H1 (cell line): Measurements from ENCODE around the gene HECTD4. TPM values are rescaled to one million over a fixed set of nuclear protein-coding genes. Genes with fewer than 3 reads are reported as not detected.

ENCODE experiments used
- CTCF ChIA-PET: fragments of 300-600 bp; sonication (Branson Sonifier 250); formaldehyde crosslinking; loops from one replicate; lab custom pipeline; 2021; ENCODE audit not compliant: partially characterized antibody; lab: Charles Lee
- POLR2A ChIA-PET: fragments of 300-600 bp; sonication (Branson Sonifier 250); formaldehyde crosslinking; loops from one replicate; lab custom pipeline; 2021; ENCODE audit warnings: inconsistent platforms; ENCODE audit not compliant: partially characterized antibody; lab: Charles Lee
- DNase-seq, 2 experiments: peaks; one replicate each; pipeline versions ENCODE4 v3.0.0 to v3.0.0-alpha.2; 2010 to 2022; ENCODE audit warnings: low spot score in 2 of 2, low read depth in 1 of 2, mixed read lengths in 1 of 2
- FAIRE-seq: peaks from 2 replicates; lab custom pipeline; 2011; peaks lifted over from hg19 to GRCh38; lab: Jason Lieb, UNC
- H2AFZ ChIP-seq: 2 replicates; pipeline ENCODE4 v1.8.1; 2012; ENCODE audit warnings: low read length, inconsistent platforms
- H2AK5ac ChIP-seq: 2 replicates; pipeline ENCODE4 v1.6.1; 2013; ENCODE audit warnings: low read depth, low read length
- H2BK120ac ChIP-seq: replicated peaks from 2 replicates; pipeline ENCODE3; 2013; ENCODE audit warnings: low read depth, low read length, inconsistent platforms
- H2BK12ac ChIP-seq: 2 replicates; pipeline ENCODE4 v1.6.1; 2013; ENCODE audit warnings: low read depth, low read length
- H2BK15ac ChIP-seq: 2 replicates; pipeline ENCODE4 v1.6.1; 2013; ENCODE audit warnings: low read length
- H2BK20ac ChIP-seq: 2 replicates; pipeline ENCODE4 v1.6.1; 2013; ENCODE audit warnings: low read length
- H2BK5ac ChIP-seq: 2 replicates; pipeline ENCODE4 v1.6.1; 2013; ENCODE audit warnings: low read depth, low read length
- H3K14ac ChIP-seq: 2 replicates; pipeline ENCODE4 v1.6.1; 2013; ENCODE audit warnings: inconsistent platforms; ENCODE audit not compliant: insufficient read length
- H3K18ac ChIP-seq: 2 replicates; pipeline ENCODE4 v1.6.1; 2013; ENCODE audit warnings: low read length; ENCODE audit errors: extremely low read depth
- H3K23ac ChIP-seq: 2 replicates; pipeline ENCODE4 v1.6.1; 2013; ENCODE audit warnings: inconsistent platforms; ENCODE audit not compliant: insufficient read length
- H3K23me2 ChIP-seq: 2 replicates; pipeline ENCODE4 v1.6.1; 2013; ENCODE audit warnings: low read depth, low read length
- H3K27ac ChIP-seq: 2 replicates; pipeline ENCODE4 v1.6.1; 2011; ENCODE audit warnings: low read depth, low read length, inconsistent platforms
- H3K27me3 ChIP-seq, 4 experiments: replicated peaks in 1 of 4; 1 replicate in 1 of 4; 2 replicates in 3 of 4; pipeline versions ENCODE4 v1.6.1 to v1.8.1; 2011 to 2013; ENCODE audit warnings: low read length in 3 of 4, mild to moderate bottlenecking in 3 of 4, inconsistent platforms in 2 of 4, mixed read lengths in 2 of 4, moderate library complexity in 1 of 4; ENCODE audit not compliant: control insufficient read depth in 3 of 4, insufficient read depth in 3 of 4; ENCODE audit errors: extremely low read depth in 1 of 4
- H3K36me3 ChIP-seq, 4 experiments: 2 replicates each; pipeline versions ENCODE4 v1.6.1 to v1.8.1; 2011 to 2013; ENCODE audit warnings: mild to moderate bottlenecking in 4 of 4, low read length in 3 of 4, moderate library complexity in 2 of 4, control low read depth in 1 of 4, inconsistent platforms in 1 of 4; ENCODE audit not compliant: insufficient read depth in 4 of 4, control insufficient read depth in 2 of 4
- H3K4ac ChIP-seq: replicated peaks from 2 replicates; pipeline ENCODE3; 2013; ENCODE audit warnings: low read length, low read depth, mixed read lengths, inconsistent platforms; ENCODE audit not compliant: insufficient read length
- H3K4me1 ChIP-seq, 4 experiments: replicated peaks in 1 of 4; 1 replicate in 1 of 4; 2 replicates in 3 of 4; pipeline versions ENCODE4 v1.6.1 to v1.8.1; 2011 to 2013; ENCODE audit warnings: low read length in 3 of 4, inconsistent platforms in 2 of 4, mixed read lengths in 1 of 4; ENCODE audit not compliant: insufficient read depth in 4 of 4, control insufficient read depth in 3 of 4
- H3K4me2 ChIP-seq, 2 experiments: 2 replicates each; pipeline versions ENCODE4 v1.6.1 to v1.8.1; 2011 to 2013; ENCODE audit warnings: low read depth in 2 of 2, low read length in 2 of 2, control low read depth in 1 of 2, inconsistent platforms in 1 of 2, mild to moderate bottlenecking in 1 of 2; ENCODE audit not compliant: insufficient read depth in 1 of 2
- H3K4me3 ChIP-seq, 4 experiments: fragments of 200-600, 300-600 bp in 1 of 4; sonication (generic), shearing (Covaris generic), sonication (Bioruptor Twin) in 1 of 4; 2 replicates each; pipeline versions ENCODE4 v1.5.1 to v1.8.1; 2011 to 2016; ENCODE audit warnings: low read length in 4 of 4, low read depth in 3 of 4, control low read depth in 2 of 4, inconsistent platforms in 2 of 4, mild to moderate bottlenecking in 2 of 4, mixed read lengths in 1 of 4, moderate library complexity in 1 of 4; ENCODE audit not compliant: insufficient read depth in 2 of 4; ENCODE audit errors: extremely low read depth in 1 of 4
- H3K56ac ChIP-seq: replicated peaks from 2 replicates; pipeline ENCODE3; 2013; ENCODE audit warnings: low read depth, mild to moderate bottlenecking, mixed read lengths, low read length, inconsistent platforms; ENCODE audit not compliant: insufficient read length
- H3K79me1 ChIP-seq: 2 replicates; pipeline ENCODE4 v1.6.1; 2013; ENCODE audit warnings: low read depth, low read length, control low read depth
- H3K79me2 ChIP-seq, 2 experiments: 2 replicates each; pipeline versions ENCODE4 v1.6.1 to v1.8.1; 2012 to 2013; ENCODE audit warnings: low read length in 2 of 2, mild to moderate bottlenecking in 2 of 2, inconsistent platforms in 1 of 2; ENCODE audit not compliant: insufficient read depth in 2 of 2, control insufficient read depth in 1 of 2
- H3K9ac ChIP-seq, 4 experiments: replicated peaks in 1 of 4; 1 replicate in 1 of 4; 2 replicates in 3 of 4; pipeline versions ENCODE4 v1.6.1 to v1.8.1; 2011 to 2013; ENCODE audit warnings: low read depth in 3 of 4, low read length in 3 of 4, control low read depth in 2 of 4, mild to moderate bottlenecking in 2 of 4, moderate library complexity in 2 of 4, inconsistent platforms in 1 of 4; ENCODE audit errors: extremely low read depth in 1 of 4
- H3K9me3 ChIP-seq, 2 experiments: 2 replicates each; pipeline versions ENCODE4 v1.6.1 to v1.8.1; 2012 to 2013; ENCODE audit warnings: mild to moderate bottlenecking in 2 of 2, moderate library complexity in 2 of 2, control low read depth in 1 of 2, inconsistent platforms in 1 of 2, low read depth in 1 of 2, low read length in 1 of 2, mixed read lengths in 1 of 2; ENCODE audit not compliant: insufficient read depth in 2 of 2
- H4K20me1 ChIP-seq, 2 experiments: replicated peaks in 1 of 2; 2 replicates each; pipeline versions ENCODE3 to v1.8.1; 2011 to 2013; ENCODE audit warnings: inconsistent platforms in 2 of 2, low read length in 2 of 2, mild to moderate bottlenecking in 1 of 2; ENCODE audit not compliant: insufficient read depth in 2 of 2, control insufficient read depth in 1 of 2
- H4K5ac ChIP-seq: 2 replicates; pipeline ENCODE4 v1.6.1; 2013; ENCODE audit warnings: low read length, low read depth, mixed read lengths, inconsistent platforms; ENCODE audit not compliant: insufficient read length
- H4K8ac ChIP-seq: 2 replicates; pipeline ENCODE4 v1.8.0; 2013; ENCODE audit warnings: mild to moderate bottlenecking, moderate library complexity, low read length, inconsistent platforms; ENCODE audit not compliant: insufficient read depth; ENCODE audit errors: extremely low read depth
- H4K91ac ChIP-seq: replicated peaks from 2 replicates; pipeline ENCODE3; 2013; ENCODE audit warnings: low read length, mixed read lengths, inconsistent platforms; ENCODE audit not compliant: insufficient read length
- CTCF ChIP-seq, 3 experiments: IDR thresholded peaks; 1 replicate in 2 of 3; 2 replicates in 1 of 3; pipeline versions ENCODE4 v1.5.1 to v1.6.1; 2011; ENCODE audit warnings: low read length in 3 of 3, mild to moderate bottlenecking in 3 of 3, inconsistent platforms in 2 of 3, low read depth in 1 of 3, moderate library complexity in 1 of 3; ENCODE audit not compliant: insufficient read depth in 1 of 3; ENCODE audit errors: control extremely low read depth in 1 of 3
- EP300 ChIP-seq, 2 experiments: IDR thresholded peaks; 1 replicate in 1 of 2; 2 replicates in 1 of 2; pipeline ENCODE4 v1.6.1; 2011 to 2012; ENCODE audit warnings: low read depth in 2 of 2, low read length in 2 of 2, mild to moderate bottlenecking in 2 of 2, borderline replicate concordance in 1 of 2, inconsistent platforms in 1 of 2, moderate library complexity in 1 of 2
- MAFK ChIP-seq: IDR thresholded peaks from 2 replicates; pipeline ENCODE4 v1.6.1; 2012; ENCODE audit warnings: low read depth, mild to moderate bottlenecking, improper control_type of control experiment, low read length
- POLR2AphosphoS5 ChIP-seq: IDR thresholded peaks from 2 replicates; pipeline ENCODE4 v1.6.1; 2011; ENCODE audit warnings: low read depth, low read length
- RAD21 ChIP-seq, 2 experiments: IDR thresholded peaks in 1 of 2; conservative IDR thresholded peaks in 1 of 2; 2 replicates each; pipeline ENCODE4 v1.6.1; 2011; ENCODE audit warnings: low read depth in 2 of 2, low read length in 2 of 2, improper control_type of control experiment in 1 of 2, inconsistent platforms in 1 of 2, mild to moderate bottlenecking in 1 of 2, moderate library complexity in 1 of 2
- USF2 ChIP-seq: IDR thresholded peaks from 2 replicates; pipeline ENCODE4 v1.6.1; 2011; ENCODE audit warnings: low read length, improper control_type of control experiment
- YY1 ChIP-seq: IDR thresholded peaks from 2 replicates; pipeline ENCODE4 v1.6.1; 2011; ENCODE audit warnings: low read depth, mild to moderate bottlenecking, low read length
- WGBS, 2 experiments: shearing (Covaris generic) in 1 of 2; methylation state at CpG; one replicate each; pipeline versions ENCODE4 v1.1.6 to v1.1.7; 2013 to 2015; ENCODE audit warnings: low lambda C conversion rate in 2 of 2, mixed read lengths in 2 of 2, inconsistent platforms in 1 of 2, low coverage in 1 of 2, missing lambda C conversion rate in 1 of 2; ENCODE audit not compliant: insufficient replicate concordance in 2 of 2, insufficient coverage in 1 of 2, insufficient read length in 1 of 2; ENCODE audit errors: extremely low coverage in 1 of 2, missing lambda C conversion rate in 1 of 2; 5-methylcytosine and 5-hydroxymethylcytosine counted together
- polyA plus RNA-seq, 7 experiments: library from polyadenylated mRNA; depleted of rRNA in 3 of 7; stranded (reverse) in 5 of 7; unstranded in 2 of 7; fragments of >200 nt in 5 of 7; fragments of 200-250 nt in 2 of 7; gene quantifications; 1 replicate in 5 of 7; 2 replicates in 1 of 7; 4 replicates in 1 of 7; pipeline versions ENCODE4 v1.2.1 to v1.2.3, GENCODE V29; 2011 to 2013; ENCODE audit warnings: missing spikeins in 2 of 7, mixed read lengths in 2 of 7
- total RNA-seq: library from RNA; stranded (reverse); fragmentation: NEBNext Ultra II Directional; extraction: Animal tissue kit (Norgen Biotek cat#: 25700); gene quantifications from 2 replicates; pipeline ENCODE4 v1.2.1, GENCODE V29; 2021

Gene HECTD4
- total and polyA plus RNA-seq, 2 of the 8 experiments (the other 6 are each of a cell fraction or from before 2014, with no cell fraction given): 6.5 to 33.7 TPM

DNA sequence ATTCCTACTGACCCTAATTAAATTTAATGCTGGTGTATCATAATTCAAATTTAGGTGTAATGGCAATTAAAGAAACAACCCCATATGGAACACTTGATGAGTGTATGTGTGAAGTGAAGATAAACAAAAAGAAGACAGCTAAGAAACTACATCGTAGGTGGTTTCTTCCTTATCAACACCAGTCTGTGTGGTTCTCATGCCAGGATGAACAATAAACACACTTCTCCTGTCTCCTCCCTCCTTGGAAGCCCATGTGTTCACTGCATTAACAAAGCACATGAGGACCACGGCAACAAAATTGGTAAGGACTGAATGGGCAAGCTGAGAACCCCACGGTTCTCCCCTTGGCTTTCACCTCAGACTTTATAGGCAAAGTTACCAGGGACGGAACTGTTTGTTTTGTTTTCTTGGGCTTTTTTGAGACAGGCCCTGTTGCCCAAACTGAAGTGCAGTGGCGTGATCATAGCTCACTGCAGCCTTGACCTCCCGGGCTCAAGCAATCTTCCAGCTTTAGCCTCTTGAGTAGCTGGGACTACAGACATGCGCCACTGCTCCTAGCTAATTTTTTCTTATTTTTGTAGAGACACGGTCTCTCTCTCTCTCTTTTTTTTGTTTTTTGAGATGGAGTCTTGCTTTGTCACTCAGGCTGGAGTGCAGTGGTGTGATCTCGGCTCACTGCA lies 185.9 kb downstream of the HECTD4 start:
- Histone ChIP-seq H3K36me3 (peaks cover 6 to 44% (median 18%) of the 10 kb centered on the region in 4 experiments; a peak in 7 of 8 replicates), H3K18ac (no peak overlapping the region), H3K79me2 (no peaks in the 10 kb centered on the region), H2BK12ac (no peak overlapping the region), H2BK15ac (no peak overlapping the region), H3K14ac (no peak overlapping the region), H4K8ac (no peak overlapping the region; the same call in 1 of the 2 replicates), H3K79me1 (no peaks in the 10 kb centered on the region), H3K27me3 (peaks cover 0 to 1% (median 0%) of the 10 kb centered on the region in 4 experiments; a peak in 1 of 7 replicates), H2BK20ac (no peak overlapping the region), H3K56ac (no peak overlapping the region), H2BK5ac (no peak overlapping the region), H2BK120ac (no peak overlapping the region), H3K4ac (no peak overlapping the region), H3K4me1 (no peaks in the 10 kb centered on the region), H3K4me2 (no peak overlapping the region), H3K23me2 (no peaks in the 10 kb centered on the region), H3K9ac (no peak overlapping the region), H4K20me1 (no peaks in the 10 kb centered on the region), H3K23ac (no peak overlapping the region), H4K5ac (no peak overlapping the region), H4K91ac (no peak overlapping the region), H3K4me3 (no peak overlapping the region), H2AFZ (no peak overlapping the region), H3K27ac (no peak overlapping the region), H2AK5ac (no peak overlapping the region), H3K9me3 (no peaks in the 10 kb centered on the region)
- ChIA-PET POLR2A (interaction anchor here (0.8 to 1.2 kb wide), 2 partner anchors 179 to 208 kb away, joined by 3 to 4 read pairs; no protein-coding TSS in a partner anchor), CTCF (interaction anchor here (0.6 to 5.9 kb wide), 13 partner anchors 9 to 490 kb away, joined by 3 to 43 read pairs (median 5); no protein-coding TSS in a partner anchor)
- WGBS, 2 experiments: 91% methylated on average over 9 of the region's 9 CpGs; no CpG with 5 or more reads in 1 of the 2 experiments
- no peak for DNase-seq
- no peak for FAIRE-seq
- TF ChIP-seq MAFK (no peak), CTCF (IDR thresholded peaks at IDR 0.05; ENCODE audit: control extremely low read depth in 1 of 3, insufficient read depth in 1 of 3, low read depth in 1 of 3, low read length in 3 of 3) (no peak), YY1 (no peak), RAD21 (IDR thresholded peaks at IDR 0.05 in 1 of 2, conservative IDR thresholded peaks at IDR 0.05 in 1 of 2; ENCODE audit: low read depth in 2 of 2, low read length in 2 of 2) (no peak), EP300 (IDR thresholded peaks at IDR 0.05; ENCODE audit: borderline replicate concordance in 1 of 2, low read depth in 2 of 2, low read length in 2 of 2) (no peak), USF2 (no peak), POLR2AphosphoS5 (no peak)
